COR-L47 (cell line): ENCODE measurements around the gene HRC.
"Not testable (repeated sequence)": the region's sequence is repeated elsewhere in the genome, so short reads cannot be mapped to it uniquely, and the experiment has no call there.

Experiments
- DNase-seq: peaks from one replicate; lab custom pipeline; 2025; lab: John Stamatoyannopoulos, UW

Gene HRC

GRCh38 chr19:49155005-49155819 is at the start of gene HRC:
TSS of gene HRC (minus strand) at chr19:49155396. CDS start at chr19:49155237, 159 bp downstream.
- no peak for DNase-seq

- DNase-seq, result no peak
Observed at GRCh38 chr19:49201042-49201441, 45.8 kb upstream of the HRC start.

DNA sequence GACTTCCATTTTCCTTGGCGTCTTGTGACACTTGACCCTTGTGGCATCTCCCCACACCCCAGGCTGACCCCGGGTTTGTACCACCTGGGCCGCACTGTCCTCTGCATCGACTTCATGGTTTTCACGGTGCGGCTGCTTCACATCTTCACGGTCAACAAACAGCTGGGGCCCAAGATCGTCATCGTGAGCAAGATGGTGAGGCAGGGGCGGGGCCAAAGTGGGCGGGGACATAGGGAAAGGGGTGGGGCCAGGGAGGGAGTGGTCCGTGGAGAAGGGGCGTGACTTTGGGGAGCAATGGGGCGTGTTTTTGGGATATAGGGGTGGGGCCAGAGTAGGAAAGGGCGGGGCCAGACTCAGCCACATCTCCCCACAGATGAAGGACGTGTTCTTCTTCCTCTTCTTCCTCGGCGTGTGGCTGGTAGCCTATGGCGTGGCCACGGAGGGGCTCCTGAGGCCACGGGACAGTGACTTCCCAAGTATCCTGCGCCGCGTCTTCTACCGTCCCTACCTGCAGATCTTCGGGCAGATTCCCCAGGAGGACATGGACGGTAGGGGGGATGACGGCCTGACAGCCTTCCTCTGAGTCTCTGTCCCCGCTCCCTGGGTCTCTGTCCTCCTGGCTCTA is 45.2 kb upstream of the HRC start:
- DNase-seq, result no peak

DNA sequence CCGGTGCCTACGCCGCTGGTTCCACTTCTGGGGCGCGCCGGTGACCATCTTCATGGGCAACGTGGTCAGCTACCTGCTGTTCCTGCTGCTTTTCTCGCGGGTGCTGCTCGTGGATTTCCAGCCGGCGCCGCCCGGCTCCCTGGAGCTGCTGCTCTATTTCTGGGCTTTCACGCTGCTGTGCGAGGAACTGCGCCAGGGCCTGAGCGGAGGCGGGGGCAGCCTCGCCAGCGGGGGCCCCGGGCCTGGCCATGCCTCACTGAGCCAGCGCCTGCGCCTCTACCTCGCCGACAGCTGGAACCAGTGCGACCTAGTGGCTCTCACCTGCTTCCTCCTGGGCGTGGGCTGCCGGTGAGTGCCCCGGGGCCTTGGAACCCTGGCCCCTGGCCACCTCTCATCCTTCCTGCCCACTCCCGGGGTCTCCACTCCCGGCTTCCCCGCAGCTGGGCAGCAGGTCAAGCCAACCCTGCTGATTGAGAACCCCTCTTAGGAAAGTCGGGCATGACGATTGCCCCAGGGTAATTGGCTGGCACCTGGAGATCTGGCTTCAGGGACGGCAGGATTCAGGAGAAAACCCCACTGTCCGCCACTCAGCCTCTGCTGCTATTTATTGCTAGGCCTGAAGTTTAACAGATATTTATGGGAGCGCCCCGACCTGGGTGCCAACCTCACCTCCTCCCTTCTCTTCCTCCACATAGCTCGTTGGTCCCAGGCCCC is 41.5 kb upstream of the HRC start:
- peak; percentile 17 for DNase-seq

DNA sequence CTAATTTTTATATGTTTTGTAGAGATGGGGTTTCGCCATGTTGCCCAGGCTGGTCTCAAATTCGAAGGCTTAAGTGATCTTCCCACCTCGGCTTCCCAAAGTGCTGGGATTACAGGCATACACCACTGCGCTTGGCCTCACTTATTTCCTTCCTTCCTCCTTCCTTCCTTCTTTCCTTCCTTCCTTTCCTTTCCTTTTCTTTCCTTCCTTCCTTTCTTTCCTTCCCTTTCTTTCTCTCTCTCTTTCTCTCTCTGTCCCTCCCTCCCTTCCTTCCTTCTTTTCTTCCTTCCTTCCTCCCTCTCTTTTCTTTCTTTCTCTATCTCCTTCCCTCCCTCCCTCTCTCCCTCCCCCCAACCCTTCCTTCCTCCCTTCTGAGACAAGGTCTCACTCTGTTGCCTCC is 39.2 kb upstream of the HRC start:
- no peak for DNase-seq

- no peak for DNase-seq
Observed at GRCh38 chr19:49193822-49194394, 38.7 kb upstream of the HRC start.

- no peak for DNase-seq
Observed at GRCh38 chr19:49190781-49191180, 35.6 kb upstream of the HRC start.

GRCh38 chr19:49189259-49189658 is 34.1 kb upstream of the HRC start:
- no peak for DNase-seq

GRCh38 chr19:49188626-49189200 is 33.5 kb upstream of the HRC start:
- DNase-seq, result no peak

- no peak for DNase-seq
Observed at GRCh38 chr19:49186108-49186507, 30.9 kb upstream of the HRC start.

GRCh38 chr19:49182848-49183375 is 27.7 kb upstream of the HRC start:
- no peak for DNase-seq

GRCh38 chr19:49182010-49182847 is 27.0 kb upstream of the HRC start:
- not testable (repeated sequence) for DNase-seq

DNA sequence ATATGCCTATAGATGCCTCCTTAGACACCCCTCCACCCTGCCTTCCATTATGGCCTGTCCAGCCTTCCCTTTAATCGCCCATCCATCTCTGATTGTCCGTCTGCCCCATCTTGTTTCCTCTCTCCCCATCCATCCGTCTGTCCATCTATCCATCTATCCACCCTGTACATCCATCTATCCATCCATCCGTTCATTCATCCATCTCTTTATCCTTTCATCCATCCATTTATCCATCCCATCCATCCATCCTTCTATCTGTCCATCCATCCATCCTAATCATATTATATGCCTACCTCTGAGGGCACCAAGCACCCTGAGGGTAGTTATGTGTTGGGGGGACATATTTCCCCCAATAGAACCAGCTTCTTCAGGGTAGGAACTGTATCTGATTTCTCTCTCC is 25.5 kb upstream of the HRC start:
- no peak for DNase-seq

DNA sequence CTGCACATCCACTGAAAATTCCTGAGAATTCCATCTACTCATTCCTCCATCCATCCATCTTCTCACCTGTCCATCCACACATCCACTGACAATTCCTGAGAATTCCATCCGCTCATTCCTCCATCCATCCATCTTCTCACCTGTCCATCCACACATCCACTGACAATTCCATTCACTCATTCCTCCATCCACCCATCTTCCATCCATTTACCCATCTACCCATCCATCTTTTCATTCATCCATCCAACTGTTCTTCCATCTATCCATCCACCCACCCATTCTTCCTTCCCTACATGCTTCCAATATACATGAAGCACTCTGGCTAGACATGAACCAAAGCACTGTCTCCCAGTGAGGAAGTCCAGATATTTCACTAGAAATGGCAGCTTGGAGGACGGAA is 18.0 kb upstream of the HRC start:
- no peak for DNase-seq

DNA sequence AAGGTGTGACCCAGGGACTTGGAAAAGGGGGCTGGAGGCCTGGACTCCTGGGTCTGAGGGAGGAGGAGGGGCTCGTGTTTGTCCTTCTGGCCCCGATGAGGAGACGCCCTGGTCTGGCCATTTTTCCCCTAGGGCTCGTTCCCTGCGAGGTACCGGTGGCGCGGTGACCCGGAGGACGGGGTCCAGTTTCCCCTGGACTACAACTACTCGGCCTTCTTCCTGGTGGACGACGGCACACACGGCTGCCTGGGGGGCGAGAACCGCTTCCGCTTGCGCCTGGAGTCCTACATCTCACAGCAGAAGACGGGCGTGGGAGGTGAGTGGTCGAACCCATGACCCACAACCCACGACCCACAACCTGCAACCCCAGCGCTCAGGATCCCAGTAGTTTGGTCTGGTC is 13.2 kb upstream of the HRC start:
- DNase-seq, result no peak

GRCh38 chr19:49167857-49168409 is 12.7 kb upstream of the HRC start:
- DNase-seq, result no peak

DNA sequence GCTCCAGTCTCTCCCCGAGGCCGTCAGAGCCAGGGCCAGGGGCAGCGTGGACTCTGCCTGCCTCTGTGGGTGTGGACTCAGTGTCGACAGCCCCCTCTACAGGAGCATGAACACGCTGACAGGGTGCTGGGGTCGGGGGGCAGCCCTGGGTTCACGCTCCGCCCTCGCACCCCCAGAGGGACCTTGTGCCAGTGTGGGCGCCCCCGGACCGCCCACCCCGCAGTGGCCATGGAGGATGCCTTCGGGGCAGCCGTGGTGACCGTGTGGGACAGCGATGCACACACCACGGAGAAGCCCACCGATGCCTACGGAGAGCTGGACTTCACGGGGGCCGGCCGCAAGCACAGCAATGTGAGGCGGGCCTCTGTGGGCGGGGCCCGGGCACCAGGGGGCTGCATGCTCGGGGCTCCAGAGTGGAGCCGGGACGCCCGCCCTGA is 10.7 kb upstream of the HRC start:
- no peak for DNase-seq

DNA sequence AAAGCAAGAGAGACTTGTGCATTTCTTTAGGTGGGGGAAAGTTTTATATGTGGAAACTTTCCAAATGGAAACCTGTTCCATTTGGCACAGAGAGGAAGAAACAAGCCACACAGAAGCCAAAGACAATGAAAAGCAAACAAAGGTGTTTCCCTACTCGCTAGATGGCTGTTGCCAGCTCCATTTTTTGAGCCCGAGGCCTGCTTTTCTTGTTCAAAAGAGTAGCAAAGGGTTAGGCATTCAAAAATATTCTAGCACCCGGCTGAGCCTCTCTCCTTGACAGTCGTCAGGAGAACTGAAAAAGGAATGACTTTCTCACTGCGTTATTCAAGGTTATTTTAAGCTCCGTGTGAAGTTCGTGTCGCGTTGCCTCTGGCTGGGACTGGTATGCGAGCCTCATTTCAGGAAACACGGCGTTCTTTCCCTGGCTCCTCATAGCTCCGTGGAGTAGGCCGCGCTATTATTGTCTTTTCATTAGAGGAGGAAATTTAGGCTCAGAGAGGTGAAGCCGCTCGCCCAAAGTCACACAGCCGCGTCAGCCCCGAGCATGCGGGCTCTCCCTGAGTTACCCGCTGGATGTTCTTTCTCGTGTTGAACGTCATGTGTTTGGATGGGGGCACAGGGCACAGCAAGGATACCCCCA is 10.0 kb upstream of the HRC start:
- DNase-seq, result no peak

GRCh38 chr19:49161987-49162386 is 6.8 kb upstream of the HRC start:
- DNase-seq, result no peak
